K562 (cell line): ENCODE measurements around the gene CD4. TPM values are rescaled to one million over a fixed set of nuclear protein-coding genes. Genes with fewer than 3 reads are reported as not detected.

Experiments
- ATAC-seq: fragments of 200-7000 bp; cut with Tn5 transposase; 3 replicates; pipeline ENCODE4 v1.9.1; 2020; ENCODE audit warnings: moderate library complexity
- BruUV-seq: library from RNA; stranded (reverse); fragments of 400-500 nt; replicated peaks from 2 replicates; lab custom pipeline; 2021; lab: Mats Ljungman, UMichigan
- CTCF ChIA-PET: fragments of 300-600 bp; formaldehyde crosslinking; extraction: SDS; loops from one replicate; lab custom pipeline; 2021; ENCODE audit warnings: low intra/inter-chr PET ratio; lab: Yijun Ruan, JAX
- POLR2A ChIA-PET: fragments of 300-600, 350-650 bp; sonication (Branson Sonifier 250); formaldehyde crosslinking; extraction: SDS; loops from one replicate; lab custom pipeline; 2021; ENCODE audit warnings: antibody characterized with exemption, inconsistent platforms; lab: Yijun Ruan, JAX
- DNase-seq, 4 experiments: peaks; one replicate each; pipeline versions ENCODE4 v3.0.0 to v3.0.0-alpha.2; 2011 to 2018; ENCODE audit warnings: low spot score in 3 of 4, mixed read lengths in 3 of 4; ENCODE audit errors: extremely low read depth in 1 of 4
- FAIRE-seq: peaks from 2 replicates; lab custom pipeline; 2011; peaks lifted over from hg19 to GRCh38; lab: Jason Lieb, UNC
- H2AFZ ChIP-seq: 2 replicates; pipeline ENCODE4 v1.6.0; 2011; ENCODE audit warnings: low read depth, low read length, control low read depth, inconsistent platforms
- H3K27ac ChIP-seq: fragments of 200-600 bp; 3 replicates; pipeline ENCODE4 v1.8.0; 2011; ENCODE audit warnings: low read depth, mild to moderate bottlenecking, control low read depth, inconsistent platforms, low read length, moderate library complexity, mixed read lengths; ENCODE audit errors: extremely low read depth
- H3K27me3 ChIP-seq, 2 experiments: fragments of 300-600 bp in 1 of 2; 2 replicates in 1 of 2; 3 replicates in 1 of 2; pipeline versions ENCODE4 v1.6.0 to v1.8.0; 2011; ENCODE audit warnings: inconsistent platforms in 2 of 2, low read length in 2 of 2, mild to moderate bottlenecking in 1 of 2, mixed read lengths in 1 of 2, moderate library complexity in 1 of 2; ENCODE audit not compliant: control insufficient read depth in 2 of 2, insufficient read depth in 2 of 2
- H3K36me3 ChIP-seq: fragments of 300-600 bp; 3 replicates; pipeline ENCODE4 v1.8.0; 2011; ENCODE audit warnings: mild to moderate bottlenecking, low read length, inconsistent platforms; ENCODE audit not compliant: control insufficient read depth, insufficient read depth
- H3K4me1 ChIP-seq, 2 experiments: fragments of 200-600 bp in 1 of 2; replicated peaks in 1 of 2; 2 replicates in 1 of 2; 3 replicates in 1 of 2; pipeline versions ENCODE4 v1.5.1 to v1.8.0; 2011; ENCODE audit warnings: inconsistent platforms in 2 of 2, low read length in 2 of 2, mild to moderate bottlenecking in 1 of 2, mixed read lengths in 1 of 2, moderate library complexity in 1 of 2; ENCODE audit not compliant: control insufficient read depth in 2 of 2, insufficient read depth in 2 of 2
- H3K4me2 ChIP-seq: 2 replicates; pipeline ENCODE4 v1.6.1; 2011; ENCODE audit warnings: low read length, control low read depth, inconsistent platforms, mixed read lengths; ENCODE audit not compliant: insufficient read depth
- H3K4me3 ChIP-seq: fragments of 200-600 bp; sonication (generic), shearing (Covaris generic); 2 replicates; pipeline ENCODE4 v1.5.1; 2016; ENCODE audit warnings: control low read depth, inconsistent platforms
- H3K79me2 ChIP-seq: fragments of 200-600 bp; 3 replicates; pipeline ENCODE4 v1.8.0; 2011; ENCODE audit warnings: low read length, inconsistent platforms; ENCODE audit not compliant: control insufficient read depth, insufficient read depth
- H3K9ac ChIP-seq, 2 experiments: 2 replicates each; pipeline versions ENCODE4 v1.6.0 to v1.6.1; 2011; ENCODE audit warnings: low read depth in 2 of 2, low read length in 2 of 2, control low read depth in 1 of 2, inconsistent platforms in 1 of 2, mild to moderate bottlenecking in 1 of 2, mixed read lengths in 1 of 2; ENCODE audit not compliant: insufficient read depth in 1 of 2
- H3K9me1 ChIP-seq: one replicate; pipeline ENCODE4 v1.6.0; 2011; ENCODE audit warnings: inconsistent platforms, mild to moderate bottlenecking, low read length, moderate library complexity; ENCODE audit not compliant: control insufficient read depth, insufficient read depth
- H3K9me3 ChIP-seq: replicated peaks from 2 replicates; pipeline ENCODE4 v1.5.1; 2011; ENCODE audit warnings: low read depth, low read length, inconsistent platforms; ENCODE audit not compliant: control insufficient read depth, insufficient read depth
- H4K20me1 ChIP-seq: replicated peaks from 2 replicates; pipeline ENCODE4 v1.6.1; 2011; ENCODE audit warnings: low read length, inconsistent platforms, mixed read lengths; ENCODE audit not compliant: control insufficient read depth, insufficient read depth
- FUS ChIP-seq: fragments of 200-400 bp; formaldehyde crosslinking; optimal IDR thresholded peaks from 2 replicates; pipeline ENCODE3; 2017; ENCODE audit warnings: low read depth, low read length
- PYGO2 ChIP-seq: fragments of 450-650 bp; IDR thresholded peaks from 2 replicates; pipeline ENCODE4 v1.6.1; 2016; ENCODE audit warnings: mild to moderate bottlenecking, missing genetic modification characterization, moderate library complexity, missing compliant biosample characterization
- RNF2 ChIP-seq: sonication (generic); IDR thresholded peaks from 2 replicates; pipeline ENCODE4 v1.6.1; 2016
- ZNF24 ChIP-seq: fragments of 450-650 bp; IDR thresholded peaks from 2 replicates; pipeline ENCODE4 v1.6.1; 2016
- ZNF263 ChIP-seq: sonication (generic); formaldehyde crosslinking; IDR thresholded peaks from 2 replicates; pipeline ENCODE4 v1.8.0; 2022; ENCODE audit warnings: mild to moderate bottlenecking, missing genetic modification reagents, borderline replicate concordance
- ZNF274 ChIP-seq: IDR thresholded peaks from 2 replicates; pipeline ENCODE4 v1.6.1; 2011; ENCODE audit warnings: low read depth, mild to moderate bottlenecking, low read length, moderate library complexity, borderline replicate concordance
- ZNF561 ChIP-seq: fragments of 450-650 bp; formaldehyde crosslinking; conservative IDR thresholded peaks from 2 replicates; pipeline ENCODE4 v1.4.0; 2020; ENCODE audit warnings: mild to moderate bottlenecking, moderate library complexity
- WGBS: fragments of 100-300 bp; shearing (Covaris generic); methylation state at CpG from one replicate; pipeline ENCODE4 v1.1.6; 2016; ENCODE audit warnings: low coverage, mixed read lengths; ENCODE audit not compliant: insufficient coverage; ENCODE audit errors: missing lambda C conversion rate; 5-methylcytosine and 5-hydroxymethylcytosine counted together
- in situ Hi-C: fragments of 300-500 bp; cut with MboI; formaldehyde crosslinking; loops from 4 replicates; pipeline ENCODE4 v1.15.0; 2018; ENCODE audit warnings: inconsistent platforms, mixed read lengths
- intact Hi-C: fragments of 100-400 bp; cut with micrococcal nuclease; formaldehyde crosslinking; loops from 2 replicates; pipeline ENCODE4 v1.14.2; 2022
- polyA plus RNA-seq, 8 experiments: library from polyadenylated mRNA; depleted of rRNA in 4 of 8; stranded (reverse) in 5 of 8; unstranded in 3 of 8; fragments of >200 nt; fragmentation: Nextera tagmentation in 2 of 8; fragmentation: Illumina TruSeq in 1 of 8; extraction: Ambion mirVana in 2 of 8; extraction: Trizol in 1 of 8; gene quantifications; 2 replicates each; pipeline versions ENCODE4 v1.2.1 to v1.2.3, GENCODE V29; 2011 to 2014; ENCODE audit warnings: inconsistent platforms in 1 of 8, missing spikeins in 1 of 8
- total RNA-seq, 7 experiments: library from RNA; depleted of rRNA in 6 of 7; stranded (reverse); fragments of >200 nt in 6 of 7; fragmentation: Illumina TruSeq in 2 of 7; extraction: Trizol in 2 of 7; gene quantifications; 2 replicates each; pipeline versions ENCODE4 v1.2.1 to v1.2.3, GENCODE V29; 2011 to 2021; ENCODE audit warnings: low replicate concordance in 1 of 7
- TF ChIP-seq, protein P1 (sequence below): sonication (generic); formaldehyde crosslinking; IDR thresholded peaks from 2 replicates; pipeline ENCODE4 v1.8.0; 2023; ENCODE audit warnings: mild to moderate bottlenecking, missing genetic modification reagents
- TF ChIP-seq, protein P2 (sequence below): fragments of 200-800 bp; sonication (Bioruptor generic); IDR thresholded peaks from 2 replicates; pipeline ENCODE4 v1.6.1; 2017; ENCODE audit warnings: missing genetic modification characterization, missing compliant biosample characterization
- TF ChIP-seq, protein P3 (sequence below), 2 experiments: fragments of 450-650 bp; IDR thresholded peaks; 2 replicates each; pipeline ENCODE4 v1.6.1; 2018; ENCODE audit warnings: mild to moderate bottlenecking in 2 of 2, low read depth in 1 of 2; ENCODE audit not compliant: partially characterized antibody in 2 of 2

CD4 gene
- total and polyA plus RNA-seq, 9 of the 15 experiments (the other 6 are each of a cell fraction or from before 2014, with no cell fraction given) = 0.06 to 0.27 (median 0.09) TPM; not detected in 5

DNA sequence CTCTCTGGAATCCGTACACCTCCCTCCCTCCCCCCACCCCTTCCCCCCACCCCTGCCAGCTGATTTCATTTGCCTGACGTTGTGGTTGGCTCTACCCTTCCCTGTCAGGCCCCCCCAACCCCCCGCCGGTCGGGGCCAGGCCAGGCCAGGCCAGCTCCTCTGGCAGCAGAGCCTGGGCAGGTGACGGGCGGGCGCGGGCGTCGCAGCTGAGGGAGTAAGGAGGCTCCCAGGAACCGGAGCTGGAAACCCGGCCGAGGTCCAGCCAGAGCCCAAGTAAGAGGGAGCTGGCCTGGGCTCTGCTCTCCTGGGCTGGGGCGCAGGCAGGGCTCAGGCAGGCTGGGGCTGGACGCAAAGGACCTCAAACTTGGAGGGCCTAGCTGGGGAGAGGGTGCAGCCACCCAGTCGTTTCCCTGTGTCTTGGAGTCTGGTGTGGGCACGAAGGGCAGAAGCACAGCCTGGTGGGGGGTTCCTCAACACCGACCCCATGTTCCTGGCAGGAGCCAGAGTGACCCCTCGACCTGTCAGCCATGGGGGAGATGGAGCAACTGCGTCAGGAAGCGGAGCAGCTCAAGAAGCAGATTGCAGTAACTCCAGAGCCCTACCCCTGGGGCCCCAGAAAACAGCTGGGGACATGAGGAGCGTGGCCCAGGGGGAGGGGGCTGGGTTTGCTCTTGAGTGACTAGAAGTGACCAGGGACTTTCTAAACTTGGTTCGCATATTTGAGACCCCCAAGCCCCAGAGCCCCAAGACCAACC is 51.6 kb downstream of the CD4 start, which contains the start of gene GNB3 (continued):
- TF ChIP-seq, protein P1, sequence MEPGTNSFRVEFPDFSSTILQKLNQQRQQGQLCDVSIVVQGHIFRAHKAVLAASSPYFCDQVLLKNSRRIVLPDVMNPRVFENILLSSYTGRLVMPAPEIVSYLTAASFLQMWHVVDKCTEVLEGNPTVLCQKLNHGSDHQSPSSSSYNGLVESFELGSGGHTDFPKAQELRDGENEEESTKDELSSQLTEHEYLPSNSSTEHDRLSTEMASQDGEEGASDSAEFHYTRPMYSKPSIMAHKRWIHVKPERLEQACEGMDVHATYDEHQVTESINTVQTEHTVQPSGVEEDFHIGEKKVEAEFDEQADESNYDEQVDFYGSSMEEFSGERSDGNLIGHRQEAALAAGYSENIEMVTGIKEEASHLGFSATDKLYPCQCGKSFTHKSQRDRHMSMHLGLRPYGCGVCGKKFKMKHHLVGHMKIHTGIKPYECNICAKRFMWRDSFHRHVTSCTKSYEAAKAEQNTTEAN (CRISPR knock-in tag) = no peak
- TF ChIP-seq PYGO2 (tag) (no peak), RNF2 (no peak), ZNF274 (no peak), ZNF561 (CRISPR knock-in tag) (no peak)
- TF ChIP-seq, all 486 proteins: peak for 3

DNA sequence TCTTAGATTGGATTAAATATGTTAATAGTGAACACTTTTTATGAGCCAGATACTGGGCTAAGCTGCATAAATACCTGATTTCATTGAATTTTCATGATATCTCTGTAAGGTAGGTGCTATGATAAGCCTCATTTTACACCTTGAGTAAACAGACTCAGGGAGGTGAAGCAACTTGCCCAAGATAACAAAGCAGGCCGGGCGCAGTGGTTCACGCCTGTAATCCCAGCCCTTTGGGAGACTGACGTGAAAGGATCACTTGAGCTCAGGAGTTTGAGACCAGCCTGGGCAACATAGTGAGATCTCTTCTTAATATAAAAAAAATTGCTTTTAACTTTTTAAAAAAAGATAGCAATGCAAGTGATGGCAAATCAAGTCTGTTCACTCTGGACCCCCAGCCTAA is 52.7 kb downstream of the CD4 start:
- ChIA-PET CTCF (no interaction called here), POLR2A (interaction anchor here (1.1 to 4.8 kb wide), 5 partner anchors 8 to 153 kb away, joined by 4 to 39 read pairs (median 5); partner anchors contain the start of genes CDCA3, USP5 and ZNF384)
- no peak overlapping the region for H3K27ac ChIP-seq

More for the DNA sequence above, 52.7 kb downstream of the CD4 start:
- Histone ChIP-seq H3K4me2 (no peak overlapping the region), H3K27me3 (no peaks in the 10 kb centered on the region), H2AFZ (no peak overlapping the region), H3K4me1 (peaks cover 10 to 51% of the 10 kb centered on the region in 2 experiments; a peak in 4 of 5 replicates), H4K20me1 (no peaks in the 10 kb centered on the region; the same call in 1 of the 2 replicates), H3K4me3 (no peak overlapping the region), H3K9ac (no peak overlapping the region), H3K36me3 (peaks cover 71% of the 10 kb centered on the region; the same call in 2 of the 3 replicates), H3K9me1 (no peaks in the 10 kb centered on the region), H3K79me2 (no peaks in the 10 kb centered on the region), H3K9me3 (no peaks in the 10 kb centered on the region)
- DNase-seq (no peak), FAIRE-seq (no peak), ATAC-seq (no peak)
- BruUV-seq = no TSS peak
- 80% methylated on average over 1 of the region's 4 CpGs for WGBS
- TF ChIP-seq, protein P2, sequence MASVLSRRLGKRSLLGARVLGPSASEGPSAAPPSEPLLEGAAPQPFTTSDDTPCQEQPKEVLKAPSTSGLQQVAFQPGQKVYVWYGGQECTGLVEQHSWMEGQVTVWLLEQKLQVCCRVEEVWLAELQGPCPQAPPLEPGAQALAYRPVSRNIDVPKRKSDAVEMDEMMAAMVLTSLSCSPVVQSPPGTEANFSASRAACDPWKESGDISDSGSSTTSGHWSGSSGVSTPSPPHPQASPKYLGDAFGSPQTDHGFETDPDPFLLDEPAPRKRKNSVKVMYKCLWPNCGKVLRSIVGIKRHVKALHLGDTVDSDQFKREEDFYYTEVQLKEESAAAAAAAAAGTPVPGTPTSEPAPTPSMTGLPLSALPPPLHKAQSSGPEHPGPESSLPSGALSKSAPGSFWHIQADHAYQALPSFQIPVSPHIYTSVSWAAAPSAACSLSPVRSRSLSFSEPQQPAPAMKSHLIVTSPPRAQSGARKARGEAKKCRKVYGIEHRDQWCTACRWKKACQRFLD = no peak
- TF ChIP-seq ZNF263 = no peak
- TF ChIP-seq, protein P3, sequence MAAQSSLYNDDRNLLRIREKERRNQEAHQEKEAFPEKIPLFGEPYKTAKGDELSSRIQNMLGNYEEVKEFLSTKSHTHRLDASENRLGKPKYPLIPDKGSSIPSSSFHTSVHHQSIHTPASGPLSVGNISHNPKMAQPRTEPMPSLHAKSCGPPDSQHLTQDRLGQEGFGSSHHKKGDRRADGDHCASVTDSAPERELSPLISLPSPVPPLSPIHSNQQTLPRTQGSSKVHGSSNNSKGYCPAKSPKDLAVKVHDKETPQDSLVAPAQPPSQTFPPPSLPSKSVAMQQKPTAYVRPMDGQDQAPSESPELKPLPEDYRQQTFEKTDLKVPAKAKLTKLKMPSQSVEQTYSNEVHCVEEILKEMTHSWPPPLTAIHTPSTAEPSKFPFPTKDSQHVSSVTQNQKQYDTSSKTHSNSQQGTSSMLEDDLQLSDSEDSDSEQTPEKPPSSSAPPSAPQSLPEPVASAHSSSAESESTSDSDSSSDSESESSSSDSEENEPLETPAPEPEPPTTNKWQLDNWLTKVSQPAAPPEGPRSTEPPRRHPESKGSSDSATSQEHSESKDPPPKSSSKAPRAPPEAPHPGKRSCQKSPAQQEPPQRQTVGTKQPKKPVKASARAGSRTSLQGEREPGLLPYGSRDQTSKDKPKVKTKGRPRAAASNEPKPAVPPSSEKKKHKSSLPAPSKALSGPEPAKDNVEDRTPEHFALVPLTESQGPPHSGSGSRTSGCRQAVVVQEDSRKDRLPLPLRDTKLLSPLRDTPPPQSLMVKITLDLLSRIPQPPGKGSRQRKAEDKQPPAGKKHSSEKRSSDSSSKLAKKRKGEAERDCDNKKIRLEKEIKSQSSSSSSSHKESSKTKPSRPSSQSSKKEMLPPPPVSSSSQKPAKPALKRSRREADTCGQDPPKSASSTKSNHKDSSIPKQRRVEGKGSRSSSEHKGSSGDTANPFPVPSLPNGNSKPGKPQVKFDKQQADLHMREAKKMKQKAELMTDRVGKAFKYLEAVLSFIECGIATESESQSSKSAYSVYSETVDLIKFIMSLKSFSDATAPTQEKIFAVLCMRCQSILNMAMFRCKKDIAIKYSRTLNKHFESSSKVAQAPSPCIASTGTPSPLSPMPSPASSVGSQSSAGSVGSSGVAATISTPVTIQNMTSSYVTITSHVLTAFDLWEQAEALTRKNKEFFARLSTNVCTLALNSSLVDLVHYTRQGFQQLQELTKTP (IDR thresholded peaks at IDR 0.05; ENCODE audit: low read depth in 1 of 2, partially characterized antibody in 2 of 2) = no peak
- no peak for TF ChIP-seq FUS
- no peak for TF ChIP-seq ZNF24
- in situ Hi-C loops = no loop called here
- intact Hi-C loops = no loop called here
